Activated T-helper 1 cell treated with anti-CD3 and anti-CD28 coated beads, Interleukin-12 subunit alpha, Interleukin-12 subunit beta, Interleukin-2, Interleukin-4 antibody, amounts not matched to agents 30 ng/mL and 10 ng/mL and 1 ng/mL, durations not matched to agents 14 hours and 24 hours and 36 hours (primary cell): ENCODE results near the gene BHLHE40. TPM values are rescaled to one million over a fixed set of nuclear protein-coding genes. Genes with fewer than 3 reads are reported as not detected.
A peak's percentile ranks its signal among the peaks of the same experiment; 100 is the strongest.

ENCODE experiments used
- DNase-seq: peaks from one replicate; pipeline ENCODE4 v3.0.0; 2021; ENCODE audit warnings: low spot score
- H3K27ac Mint-ChIP-seq: one replicate; pipeline ENCODE4 v1.8.0; 2021; ENCODE audit warnings: mild to moderate bottlenecking, mixed read lengths
- H3K27me3 Mint-ChIP-seq: one replicate; pipeline ENCODE4 v1.8.0; 2022; ENCODE audit warnings: mild to moderate bottlenecking, moderate library complexity, mixed read lengths; ENCODE audit not compliant: insufficient read depth
- H3K36me3 Mint-ChIP-seq: one replicate; pipeline ENCODE4 v1.8.0; 2021; ENCODE audit warnings: low read depth, mixed read lengths
- H3K4me1 Mint-ChIP-seq: one replicate; pipeline ENCODE4 v1.8.0; 2021; ENCODE audit warnings: low read depth, mixed read lengths
- H3K4me3 Mint-ChIP-seq: one replicate; pipeline ENCODE4 v1.8.0; 2021; ENCODE audit warnings: mild to moderate bottlenecking, moderate library complexity, mixed read lengths
- H3K9me3 Mint-ChIP-seq: one replicate; pipeline ENCODE4 v1.8.0; 2021; ENCODE audit warnings: mixed read lengths
- intact Hi-C: fragments of 100-400 bp; cut with micrococcal nuclease; formaldehyde crosslinking; loops from one replicate; pipeline ENCODE4 v1.15.1; 2024
- total RNA-seq: library from RNA; stranded (reverse); gene quantifications from 2 replicates; pipeline ENCODE4 v1.2.3, GENCODE V29; 2022

The BHLHE40 gene
- total RNA-seq, 1 donor from 2014 or later = 449 TPM

- no peak for DNase-seq
- Mint-ChIP-seq H3K4me3 (peak overlapping the region; percentile 97), H3K4me1 (peaks cover 44% of the 10 kb centered on the region), H3K36me3 (peaks cover 63% of the 10 kb centered on the region), H3K27me3 (no peaks in the 10 kb centered on the region), H3K27ac (peak overlapping the region; percentile 95), H3K9me3 (no peaks in the 10 kb centered on the region)
- intact Hi-C loops = no loop called here
These were observed 2.6 kb downstream of the BHLHE40 start for GRCh38 chr3:4981665-4982494.

GRCh38 chr3:4982773-4983738 is 3.8 kb downstream of the BHLHE40 start:
- Mint-ChIP-seq H3K9me3 (no peaks in the 10 kb centered on the region), H3K4me1 (peaks cover 39% of the 10 kb centered on the region), H3K27ac (peak overlapping the region; percentile 95), H3K4me3 (peak overlapping the region; percentile 97), H3K27me3 (no peaks in the 10 kb centered on the region), H3K36me3 (peaks cover 63% of the 10 kb centered on the region)
- DNase-seq = no peak
- intact Hi-C loops = no loop called here

GRCh38 chr3:4983739-4984510 is 4.7 kb downstream of the BHLHE40 start:
- peak; percentile 67 for DNase-seq
- Mint-ChIP-seq H3K27me3 (no peaks in the 10 kb centered on the region), H3K4me3 (peak overlapping the region; percentile 97), H3K27ac (peak overlapping the region; percentile 95), H3K9me3 (no peaks in the 10 kb centered on the region), H3K4me1 (peaks cover 45% of the 10 kb centered on the region), H3K36me3 (peaks cover 63% of the 10 kb centered on the region)
- intact Hi-C loops = loop anchor here (1.0 kb wide), 1 partner anchor 22 kb away; no protein-coding TSS in a partner anchor

DNA sequence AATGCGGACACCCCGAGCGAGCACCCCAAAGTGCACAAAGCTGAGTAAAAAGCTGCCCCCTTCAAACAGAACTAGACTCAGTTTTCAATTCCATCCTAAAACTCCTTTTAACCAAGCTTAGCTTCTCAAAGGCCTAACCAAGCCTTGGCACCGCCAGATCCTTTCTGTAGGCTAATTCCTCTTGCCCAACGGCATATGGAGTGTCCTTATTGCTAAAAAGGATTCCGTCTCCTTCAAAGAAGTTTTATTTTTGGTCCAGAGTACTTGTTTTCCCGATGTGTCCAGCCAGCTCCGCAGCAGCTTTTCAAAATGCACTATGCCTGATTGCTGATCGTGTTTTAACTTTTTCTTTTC is 5.3 kb downstream of the BHLHE40 start:
- no peaks in the 10 kb centered on the region for H3K9me3 Mint-ChIP-seq
- no peak for DNase-seq
- intact Hi-C loops = loop anchor here (1.0 kb wide), 1 partner anchor 22 kb away; no protein-coding TSS in a partner anchor
- peak overlapping the region; percentile 95 for H3K27ac Mint-ChIP-seq
- H3K4me1 Mint-ChIP-seq = peaks cover 51% of the 10 kb centered on the region
- H3K4me3 Mint-ChIP-seq = peak overlapping the region; percentile 97
- peaks cover 62% of the 10 kb centered on the region for H3K36me3 Mint-ChIP-seq
- no peaks in the 10 kb centered on the region for H3K27me3 Mint-ChIP-seq

- H3K36me3 Mint-ChIP-seq = peaks cover 53% of the 10 kb centered on the region
- no peaks in the 10 kb centered on the region for H3K9me3 Mint-ChIP-seq
- intact Hi-C loops = loop anchor here (1.0 kb wide), 3 partner anchors 17 to 72 kb away; no protein-coding TSS in a partner anchor
- H3K4me1 Mint-ChIP-seq = peaks cover 61% of the 10 kb centered on the region
- H3K27ac Mint-ChIP-seq = peak overlapping the region; percentile 84
- H3K4me3 Mint-ChIP-seq = peak overlapping the region; percentile 90
- no peak for DNase-seq
- no peaks in the 10 kb centered on the region for H3K27me3 Mint-ChIP-seq
These were observed 6.3 kb downstream of the BHLHE40 start for GRCh38 chr3:4985330-4986174.

GRCh38 chr3:4986175-4986781 is 7.0 kb downstream of the BHLHE40 start:
- peak overlapping the region; percentile 84 for H3K27ac Mint-ChIP-seq
- intact Hi-C loops = loop anchor here (1.0 kb wide), 3 partner anchors 16 to 71 kb away; no protein-coding TSS in a partner anchor
- H3K36me3 Mint-ChIP-seq = peaks cover 46% of the 10 kb centered on the region
- H3K9me3 Mint-ChIP-seq = no peaks in the 10 kb centered on the region
- H3K4me1 Mint-ChIP-seq = peaks cover 63% of the 10 kb centered on the region
- H3K27me3 Mint-ChIP-seq = no peaks in the 10 kb centered on the region
- no peak for DNase-seq
- H3K4me3 Mint-ChIP-seq = peak overlapping the region; percentile 90

GRCh38 chr3:4986782-4987537 is 7.7 kb downstream of the BHLHE40 start:
- H3K9me3 Mint-ChIP-seq = no peaks in the 10 kb centered on the region
- H3K27ac Mint-ChIP-seq = peak overlapping the region; percentile 84
- H3K27me3 Mint-ChIP-seq = no peaks in the 10 kb centered on the region
- intact Hi-C loops = loop anchor here (1.0 kb wide), 3 partner anchors 15 to 70 kb away; no protein-coding TSS in a partner anchor
- H3K4me1 Mint-ChIP-seq = peaks cover 64% of the 10 kb centered on the region
- peak overlapping the region; percentile 90 for H3K4me3 Mint-ChIP-seq
- H3K36me3 Mint-ChIP-seq = peaks cover 39% of the 10 kb centered on the region
- peak; percentile 78 for DNase-seq

GRCh38 chr3:4987538-4988296 is 8.5 kb downstream of the BHLHE40 start:
- intact Hi-C loops = no loop called here
- Mint-ChIP-seq H3K27me3 (no peaks in the 10 kb centered on the region), H3K36me3 (peaks cover 32% of the 10 kb centered on the region), H3K27ac (peak overlapping the region; percentile 41), H3K9me3 (no peaks in the 10 kb centered on the region), H3K4me3 (peak overlapping the region; percentile 90), H3K4me1 (peaks cover 72% of the 10 kb centered on the region)
- no peak for DNase-seq

DNA sequence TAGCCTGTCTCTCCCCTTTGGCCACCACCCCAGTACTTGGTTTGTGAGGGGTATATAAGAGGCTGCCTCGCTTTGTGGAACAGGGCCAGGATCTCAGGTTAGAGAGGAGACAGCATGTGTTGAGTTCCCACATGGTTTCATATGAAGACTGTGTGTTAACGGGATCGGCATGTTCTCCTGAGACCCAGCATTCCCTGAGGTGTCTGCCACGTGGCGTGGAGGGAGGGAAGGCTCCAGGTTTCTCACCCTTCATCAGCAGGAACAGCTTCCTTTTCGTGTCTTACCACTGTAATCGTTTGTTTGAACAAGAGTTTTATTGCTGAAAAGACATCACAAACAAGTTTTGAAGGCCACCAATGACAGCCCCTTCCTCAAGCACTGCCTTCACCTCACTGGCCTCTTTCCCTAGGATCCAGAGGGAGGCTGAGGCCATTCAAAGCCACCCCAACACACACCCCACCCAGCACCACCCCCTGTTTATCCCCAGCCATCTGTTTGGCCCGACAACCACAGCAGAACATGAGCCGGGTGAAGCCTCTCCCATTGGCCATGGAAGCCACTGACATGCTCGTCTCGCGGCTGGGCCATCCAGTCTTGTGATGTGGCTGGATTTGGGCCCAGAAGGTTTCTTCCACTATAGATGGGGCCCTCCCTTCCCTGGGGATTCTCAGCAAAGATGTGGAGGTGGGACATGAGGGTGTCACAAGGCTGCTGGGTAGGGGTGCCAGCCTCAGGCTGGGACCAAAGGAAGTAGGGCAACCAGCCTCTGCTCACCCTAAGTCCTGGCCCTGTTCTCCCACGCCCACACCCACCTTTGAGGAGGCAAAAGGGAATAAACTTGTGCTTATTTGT is 10.0 kb downstream of the BHLHE40 start:
- DNase-seq = no peak
- no peaks in the 10 kb centered on the region for H3K27me3 Mint-ChIP-seq
- H3K27ac Mint-ChIP-seq = peak overlapping the region; percentile 18
- H3K36me3 Mint-ChIP-seq = peaks cover 18% of the 10 kb centered on the region
- intact Hi-C loops = no loop called here
- H3K4me1 Mint-ChIP-seq = peaks cover 72% of the 10 kb centered on the region
- no peak overlapping the region for H3K4me3 Mint-ChIP-seq
- no peaks in the 10 kb centered on the region for H3K9me3 Mint-ChIP-seq

DNA sequence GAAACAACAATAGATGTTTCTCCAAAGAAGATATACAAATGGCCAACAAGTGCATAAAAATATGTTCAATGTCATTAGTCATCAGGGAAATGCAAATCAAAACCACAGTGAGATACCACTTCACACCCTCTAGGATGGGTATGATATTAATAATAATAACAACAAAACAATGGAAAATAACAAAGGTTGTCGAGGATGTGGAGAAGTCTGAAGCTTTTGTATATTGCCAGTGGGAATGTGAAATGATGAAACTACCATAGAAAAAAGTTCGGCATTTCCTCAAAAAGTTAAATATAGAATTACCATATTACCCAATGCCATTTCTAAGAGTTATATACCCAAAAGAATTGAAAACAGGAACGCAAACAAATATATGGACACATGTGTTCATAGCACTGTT is 10.8 kb downstream of the BHLHE40 start:
- Mint-ChIP-seq H3K27ac (no peak overlapping the region), H3K27me3 (no peaks in the 10 kb centered on the region), H3K36me3 (peaks cover 11% of the 10 kb centered on the region), H3K4me1 (peaks cover 76% of the 10 kb centered on the region), H3K4me3 (no peak overlapping the region), H3K9me3 (no peaks in the 10 kb centered on the region)
- intact Hi-C loops = no loop called here
- no peak for DNase-seq
